ENCODE data around the gene ATP6V0D1.

Gene ATP6V0D1

DNA sequence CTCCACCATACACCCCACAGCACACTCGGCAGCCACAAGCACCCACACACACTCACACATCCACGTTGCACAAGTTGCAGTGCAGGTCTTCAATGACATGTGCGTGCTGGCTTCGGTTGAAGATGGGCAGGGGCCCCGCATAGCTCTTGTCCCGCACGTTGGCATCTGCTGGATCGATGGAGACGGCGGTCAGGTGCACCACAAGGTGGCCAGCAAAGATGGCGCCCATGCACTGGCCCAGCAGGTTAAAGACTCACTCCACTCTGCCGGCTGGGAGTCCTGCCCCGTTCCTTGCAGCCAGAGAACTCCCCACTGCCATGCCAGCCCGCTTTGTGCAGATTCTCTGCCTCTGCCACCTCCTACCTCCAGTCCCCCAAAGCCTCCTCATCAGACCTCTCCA is 80.1 kb downstream of the ATP6V0D1 start:
- DNase-seq = no peak

DNA sequence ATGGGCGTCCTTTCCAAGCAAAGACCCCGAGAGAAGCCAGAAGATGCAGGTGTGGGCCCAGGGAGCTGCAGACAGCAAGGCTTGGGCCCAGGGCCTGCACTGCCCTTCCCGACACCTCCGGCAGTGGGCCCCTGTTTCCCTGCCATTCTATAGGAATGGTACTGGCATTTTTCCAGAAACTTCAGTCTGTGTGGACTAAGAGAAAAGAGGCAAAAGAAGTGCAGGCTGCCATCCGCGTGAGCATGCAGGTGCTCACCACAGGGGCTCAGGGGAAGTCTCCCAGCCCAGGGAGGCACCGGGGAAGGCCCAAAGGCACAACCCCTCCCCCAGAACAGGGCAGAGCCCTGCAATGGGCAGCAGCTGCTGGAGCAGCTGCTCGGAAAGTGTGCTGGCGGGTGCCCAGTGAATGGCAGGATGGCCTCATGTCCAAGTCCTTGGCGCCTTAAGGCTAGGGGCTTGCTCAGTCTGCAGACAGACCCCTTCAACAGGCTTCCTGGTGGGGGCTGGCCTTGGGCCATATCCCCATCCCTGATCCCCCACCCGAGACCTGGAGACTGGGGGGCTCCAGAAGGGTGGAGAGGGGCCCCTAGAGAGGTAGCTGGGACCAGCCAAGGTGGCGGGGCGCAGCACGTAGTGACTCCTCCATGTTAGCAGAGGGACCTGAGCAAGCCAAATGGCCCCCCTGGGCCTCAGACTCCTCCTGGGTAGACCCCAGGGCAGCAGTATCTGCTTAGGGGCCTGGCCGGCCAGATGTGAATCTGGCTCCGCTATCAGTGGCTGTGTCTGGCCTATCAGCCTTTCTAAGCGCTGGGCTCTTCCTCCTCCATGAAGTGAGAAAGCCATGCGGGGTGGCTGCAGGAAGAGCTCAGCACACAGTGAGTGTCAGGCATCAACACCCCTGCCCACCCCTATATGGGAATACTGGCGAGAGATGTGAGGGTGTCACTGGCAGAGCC is 80.9 kb downstream of the ATP6V0D1 start:
- no peak for DNase-seq

DNA sequence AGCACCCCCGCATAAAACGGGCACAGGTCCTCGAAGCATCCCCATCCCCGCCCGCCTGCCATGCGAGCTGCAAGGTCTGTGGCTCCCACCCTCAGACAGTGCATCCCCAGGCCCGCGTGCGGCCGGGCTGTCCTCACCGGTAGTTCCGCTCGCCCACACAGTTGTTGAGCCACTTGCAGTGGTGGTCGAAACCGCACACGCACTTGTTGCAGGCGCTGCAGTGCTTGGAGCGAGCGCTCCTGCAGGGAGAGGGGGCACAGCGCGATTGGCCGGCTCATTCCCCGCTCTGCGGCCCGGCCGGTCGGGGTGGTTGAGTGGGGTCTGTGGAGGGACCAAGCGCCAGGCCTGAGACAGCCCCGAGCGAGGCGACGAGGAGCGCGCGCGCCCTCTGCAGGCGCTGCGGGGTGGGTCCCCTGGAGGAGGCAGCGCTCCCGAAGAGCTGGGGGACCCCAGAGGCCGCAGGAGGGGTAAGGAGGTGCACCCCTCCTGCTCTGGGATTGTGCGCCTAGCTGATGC is 81.7 kb downstream of the ATP6V0D1 start:
- peak; percentile 38 for DNase-seq

DNA sequence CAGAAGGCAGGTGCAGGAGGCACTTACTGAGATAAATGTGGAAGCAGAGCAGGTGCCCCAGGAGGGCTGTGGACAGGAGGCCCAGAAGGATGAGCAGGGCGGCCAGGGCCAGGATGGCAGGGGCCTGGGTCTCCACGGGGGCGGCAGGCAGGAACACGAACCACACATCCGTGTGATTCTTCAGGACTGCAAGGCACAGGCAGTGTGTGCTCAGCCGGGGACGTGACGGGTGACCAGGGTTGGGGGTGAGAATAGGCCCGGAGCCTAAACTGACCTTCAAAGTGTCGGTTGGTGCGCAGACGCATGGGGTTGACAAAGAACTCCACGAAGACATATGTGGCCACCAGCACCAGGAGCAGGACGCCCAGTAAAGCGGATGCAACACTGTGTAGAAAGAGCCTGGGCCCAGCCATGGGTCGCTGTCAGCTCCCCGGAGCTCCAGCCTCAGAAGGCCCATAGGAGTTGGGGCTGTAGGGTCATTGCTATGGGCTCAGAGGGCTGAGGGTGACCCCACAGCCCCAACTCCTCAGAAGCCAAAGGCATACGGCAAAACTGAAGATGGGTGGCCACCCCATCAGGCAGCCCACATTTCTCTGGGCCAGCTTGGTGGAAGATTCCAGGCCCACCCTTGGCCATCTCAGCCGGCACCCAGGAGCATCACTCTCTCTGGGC is 82.3 kb downstream of the ATP6V0D1 start:
- no peak for DNase-seq

DNA sequence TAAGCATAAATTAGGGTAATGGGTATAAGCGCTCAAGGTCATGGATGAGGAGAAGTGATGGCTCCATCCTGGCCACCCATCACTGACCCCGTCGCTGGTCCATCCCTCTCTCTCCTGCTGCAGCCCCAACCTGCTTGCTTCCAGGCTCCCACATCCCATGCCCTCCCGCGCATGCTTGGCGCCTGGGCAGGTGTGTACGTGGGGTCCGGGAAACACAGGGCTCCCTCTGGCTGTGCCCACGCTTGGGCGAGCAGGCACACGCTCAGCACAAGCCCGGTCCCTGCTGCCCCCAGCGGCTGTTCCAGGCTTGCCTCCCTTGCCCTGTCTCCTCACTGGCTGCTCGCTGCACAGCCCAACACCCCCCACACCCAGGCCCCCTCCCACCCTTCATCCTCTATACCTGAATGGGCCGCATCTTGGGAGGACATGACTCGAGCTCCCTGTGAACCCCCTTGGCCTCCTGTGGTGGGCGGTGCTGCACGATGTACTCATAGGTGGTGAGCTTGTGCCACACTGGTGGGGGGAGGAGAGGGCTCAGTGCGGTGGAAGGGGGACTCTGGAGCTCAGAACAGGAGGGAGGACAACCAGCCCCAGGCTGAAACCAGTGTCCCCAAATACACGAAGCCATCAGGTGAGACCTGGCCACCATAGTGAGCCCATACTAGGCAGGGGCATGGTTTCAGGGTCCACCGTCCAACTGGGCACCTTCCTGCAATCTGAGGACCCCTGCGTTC is 83.0 kb downstream of the ATP6V0D1 start:
- DNase-seq = no peak

DNA sequence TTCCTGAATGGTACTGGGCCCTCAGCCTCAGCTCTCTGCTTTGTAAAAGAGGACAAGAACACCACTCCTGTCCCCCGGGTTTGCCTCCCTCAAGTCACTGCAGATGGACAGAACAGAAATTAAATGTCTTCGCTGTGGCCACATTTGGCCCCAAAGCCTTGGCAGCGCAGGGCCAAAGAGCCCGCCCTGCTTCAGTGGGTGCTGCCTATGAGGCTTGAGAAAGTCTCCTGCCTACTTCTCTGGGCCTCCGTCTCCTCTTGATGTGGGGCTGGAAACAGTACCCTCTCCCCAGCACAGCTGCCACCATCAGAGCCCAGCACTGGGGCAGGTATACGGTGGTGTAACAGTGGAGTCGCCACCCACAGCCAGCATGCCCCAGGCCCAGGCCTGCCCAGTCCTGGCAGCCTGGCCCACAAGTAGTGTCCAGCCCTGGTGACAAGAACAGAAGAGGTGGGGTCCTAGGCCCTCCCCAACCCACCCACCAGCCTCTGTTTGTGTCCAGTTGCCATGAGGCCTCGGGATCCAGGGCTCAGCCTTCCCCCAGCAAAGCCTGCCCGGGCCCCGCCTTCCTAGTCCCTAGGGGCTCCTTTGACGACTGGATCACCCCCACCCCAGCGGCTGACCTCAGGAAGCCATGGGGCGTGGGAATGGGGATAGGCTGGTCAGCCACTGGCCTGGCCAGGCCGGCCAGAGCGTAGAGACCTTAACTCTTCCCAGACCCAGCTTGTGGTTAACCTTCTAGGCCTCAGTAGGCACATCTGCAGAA is 83.7 kb downstream of the ATP6V0D1 start:
- no peak for DNase-seq

DNA sequence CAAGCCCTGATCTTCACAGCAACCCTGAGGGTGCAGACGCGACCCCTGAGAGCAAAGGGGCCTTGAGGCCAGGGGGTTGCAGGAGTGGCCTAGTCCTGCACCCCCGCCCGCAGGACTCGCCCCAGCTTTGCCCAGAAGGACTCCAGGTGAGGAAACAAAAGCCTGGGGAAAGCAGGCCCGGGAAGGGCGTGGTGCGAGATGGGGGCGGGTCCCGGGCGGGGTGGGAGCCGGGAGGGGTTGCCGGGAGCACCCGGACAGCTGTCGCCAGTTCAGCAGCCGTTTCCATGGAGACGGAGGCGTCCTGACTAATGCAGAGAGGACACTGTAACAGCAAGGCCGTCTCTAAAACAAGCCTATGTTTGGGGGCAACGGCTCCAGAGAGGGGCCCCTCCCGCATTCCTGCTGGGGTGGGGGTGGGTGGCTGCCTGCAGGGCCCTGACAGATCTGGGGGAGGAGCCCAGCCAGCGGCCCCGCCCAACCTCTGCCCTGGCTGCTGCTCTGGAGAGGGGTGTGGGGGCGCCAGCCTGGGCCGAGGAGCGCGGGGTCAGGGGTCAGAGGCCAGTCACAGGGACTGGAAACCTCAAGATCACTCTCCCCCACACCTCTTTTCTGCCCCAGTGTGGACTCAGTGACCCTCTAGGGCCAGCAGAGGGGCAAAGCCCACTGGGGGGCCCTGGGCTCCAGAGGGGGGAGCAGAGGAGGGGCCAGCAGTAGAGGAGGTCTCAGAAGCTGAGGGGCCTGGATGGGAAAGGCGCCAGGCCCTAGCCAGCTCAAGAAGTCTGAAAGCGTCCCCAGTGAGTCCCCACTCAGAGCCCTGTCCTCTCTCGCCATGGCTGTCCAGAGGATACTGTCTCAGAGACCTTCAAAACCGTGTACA is 84.6 kb downstream of the ATP6V0D1 start:
- peak in 1 of 2 donors; percentile 43 for DNase-seq

DNA sequence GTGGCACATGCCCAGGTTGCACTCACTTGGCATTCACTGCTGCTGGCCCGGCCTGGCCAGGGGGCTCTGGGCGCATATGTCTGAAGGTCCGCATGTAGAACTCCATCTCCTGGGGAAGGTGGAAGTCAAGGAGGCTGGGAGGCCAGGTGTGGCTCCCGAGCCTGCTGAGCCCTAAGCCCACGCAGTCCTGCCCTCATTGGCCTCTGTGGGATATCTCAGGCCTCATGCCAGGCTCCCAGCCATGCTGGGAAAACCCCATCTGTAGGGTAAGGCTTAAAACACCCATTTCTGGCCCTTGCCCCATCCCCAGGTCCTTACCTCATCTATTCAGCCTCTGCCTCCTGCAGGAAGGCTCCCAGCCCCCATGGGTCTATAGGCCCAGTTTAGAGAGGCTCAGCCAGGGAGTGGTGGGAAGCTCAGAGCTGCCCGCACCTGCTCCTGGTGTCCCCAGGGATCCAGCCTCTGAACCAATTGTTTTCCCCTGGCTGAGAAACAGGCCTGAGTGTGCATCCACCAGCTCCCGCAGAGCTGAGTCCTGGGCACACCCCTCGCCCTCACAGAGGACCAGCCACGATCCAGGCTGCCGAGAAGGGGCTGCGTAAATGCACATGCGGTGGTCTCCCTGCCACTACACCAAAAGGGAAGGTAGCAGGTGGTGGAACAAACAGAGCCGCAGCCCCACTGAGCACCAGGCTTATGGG is 85.3 kb downstream of the ATP6V0D1 start:
- DNase-seq = no peak

DNA sequence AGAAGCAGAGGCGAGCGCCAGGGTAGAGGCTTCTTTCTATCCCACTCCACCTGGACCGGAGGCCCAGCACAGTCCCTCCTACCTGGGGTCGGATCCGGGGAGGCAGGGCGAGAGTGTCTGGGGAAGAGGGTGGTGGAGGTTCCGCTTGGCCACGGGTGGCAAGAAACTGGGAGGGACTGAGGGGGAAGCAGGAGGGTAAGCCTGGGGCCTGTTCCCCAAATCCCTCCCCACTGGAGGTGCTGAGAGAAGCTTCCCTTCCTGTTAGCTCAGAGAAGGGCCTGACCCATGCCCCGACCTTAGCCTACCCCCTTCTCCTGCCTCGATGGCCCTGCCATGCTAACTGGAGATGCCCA is 85.9 kb downstream of the ATP6V0D1 start:
- DNase-seq = no peak

DNA sequence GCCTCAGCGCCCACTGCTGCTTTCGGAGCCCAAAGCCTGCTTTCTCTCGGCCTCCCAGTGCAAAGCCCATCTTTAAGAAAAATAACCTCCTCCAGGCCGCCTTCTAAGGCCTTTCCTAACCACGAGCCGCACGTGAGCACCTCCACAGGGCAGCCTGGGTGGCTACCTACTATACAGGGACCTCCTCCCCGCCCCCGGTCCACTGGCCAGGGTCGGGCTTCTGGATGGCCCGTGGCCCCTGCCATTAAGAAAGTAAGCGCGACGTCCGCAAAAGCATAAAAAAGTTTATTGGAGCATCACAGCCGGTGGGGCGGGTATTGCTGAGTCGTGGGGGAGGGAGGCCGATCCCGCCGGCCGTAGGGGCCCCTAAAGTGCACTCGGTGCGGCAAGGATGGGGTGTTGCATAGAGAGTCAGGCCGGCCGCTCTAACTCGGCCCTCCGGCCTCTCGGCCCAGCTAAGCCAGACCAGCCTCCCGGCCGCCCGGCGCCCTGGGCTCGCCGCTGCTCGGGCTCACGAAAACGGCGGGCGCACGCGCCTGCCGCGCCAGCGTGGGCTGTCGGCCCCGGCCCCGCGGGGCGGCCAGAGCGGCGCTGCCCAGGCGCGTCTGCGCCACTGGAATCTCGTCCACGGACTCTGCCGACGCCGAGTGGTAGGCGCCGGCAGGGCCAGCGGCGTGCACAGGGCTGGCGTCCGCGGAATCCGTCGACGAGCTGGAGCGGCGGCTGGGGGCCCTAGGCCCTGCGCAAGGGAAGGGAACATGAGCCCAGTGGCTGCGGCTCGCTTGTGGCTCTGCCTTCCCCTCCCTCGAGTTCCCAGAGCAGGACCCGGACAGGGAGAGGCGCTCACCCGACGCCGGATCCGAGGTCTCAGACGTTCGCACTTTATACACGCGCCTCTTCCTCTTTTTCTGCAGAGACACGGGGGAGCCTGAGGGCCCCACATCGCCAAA is 86.5 kb downstream of the ATP6V0D1 start:
- peak in 1 of 2 donors; percentile 59 for DNase-seq

DNA sequence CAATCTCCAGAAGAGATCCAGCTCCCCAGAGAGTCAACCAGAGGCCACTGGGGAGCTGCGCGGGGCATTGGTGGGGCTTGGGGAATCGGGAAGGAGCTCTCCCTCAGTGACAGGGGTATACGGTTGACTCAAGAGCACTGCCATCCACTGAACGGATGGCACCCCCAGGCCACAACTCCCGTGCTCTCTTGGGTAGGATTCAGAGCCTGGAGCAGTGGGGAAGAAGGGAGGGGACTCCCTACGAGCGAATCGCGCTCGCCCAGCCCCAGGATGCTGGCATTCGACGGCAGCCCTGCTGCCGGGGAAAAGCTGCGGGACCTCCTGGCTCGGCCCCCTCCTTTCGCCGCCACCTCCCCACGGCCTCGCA is 87.2 kb downstream of the ATP6V0D1 start:
- no peak for DNase-seq

DNA sequence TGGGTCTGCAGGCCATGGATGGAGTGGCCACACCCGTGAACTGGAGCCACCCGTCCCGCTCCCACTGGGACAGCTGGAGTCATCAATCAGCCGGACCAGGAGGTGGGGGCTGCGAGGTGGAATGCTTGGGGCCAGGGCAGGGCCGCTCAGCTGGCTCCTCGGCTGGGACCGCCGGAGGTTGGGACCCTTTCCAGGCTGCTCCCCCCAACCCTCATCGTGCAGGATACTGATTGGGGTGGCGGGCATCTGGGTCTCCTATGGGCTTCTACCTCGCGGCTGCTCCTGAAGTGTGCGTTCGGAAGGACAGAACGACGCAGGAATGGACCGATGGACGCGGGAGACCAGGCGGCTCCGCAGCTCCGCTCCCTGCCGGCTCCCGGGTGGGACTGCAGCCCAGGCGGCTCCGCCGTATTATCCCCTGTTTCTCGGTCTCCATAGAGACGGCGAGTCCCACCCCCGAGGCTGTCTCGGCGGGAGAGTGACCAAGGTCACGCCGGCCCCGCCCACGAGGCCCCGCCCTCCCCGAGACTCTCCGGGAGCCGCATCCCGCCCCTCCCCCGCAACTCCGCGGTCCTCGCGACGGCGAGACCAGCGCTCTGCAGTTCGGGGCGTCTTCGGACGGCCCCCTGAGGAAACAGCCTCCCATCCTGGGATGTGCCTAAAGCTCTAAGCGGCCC is 87.7 kb downstream of the ATP6V0D1 start, which contains the start of gene TPPP3:
Gene TPPP3, minus strand, starts transcription at position 388 of the 677 bp plus-strand sequence. CDS start 2,387 bp downstream, outside the sequence.
- DNase-seq = peak; percentile 59 to 84

DNA sequence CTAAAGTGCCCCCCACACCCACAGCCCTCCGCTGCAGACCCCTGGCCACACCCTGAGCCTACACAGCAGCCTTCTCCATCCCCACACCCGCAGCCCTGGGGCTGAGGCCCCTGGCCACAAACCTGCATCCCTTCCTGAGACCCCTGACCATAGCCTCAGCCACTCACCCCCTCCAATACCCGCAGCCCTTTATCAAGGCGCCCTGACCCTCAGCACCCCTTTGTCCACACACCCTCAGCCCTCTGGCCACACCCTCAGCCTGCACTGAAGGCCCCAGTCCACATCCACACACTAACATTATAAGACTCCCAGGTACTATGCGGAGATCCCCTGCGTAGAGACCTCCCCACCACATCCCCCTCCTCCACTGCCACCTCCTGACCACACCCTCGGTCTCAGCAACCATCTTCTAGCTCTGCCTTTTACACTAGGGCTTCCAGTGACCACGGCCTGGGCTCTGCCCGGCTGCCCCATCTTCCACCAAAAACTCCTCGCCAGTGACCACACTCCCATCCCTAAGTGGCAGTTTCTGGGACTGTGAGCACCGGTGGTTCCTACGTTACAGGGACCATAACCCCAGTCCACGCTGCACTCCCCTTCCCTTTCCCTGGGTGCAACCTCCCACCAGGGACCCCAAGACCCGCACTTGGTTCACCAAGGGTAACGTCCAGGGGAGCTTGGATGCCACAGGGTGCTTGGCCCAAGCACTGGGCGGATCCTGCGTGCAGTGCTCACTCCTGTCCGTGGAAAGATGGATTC is 88.5 kb downstream of the ATP6V0D1 start:
- DNase-seq = no peak

DNA sequence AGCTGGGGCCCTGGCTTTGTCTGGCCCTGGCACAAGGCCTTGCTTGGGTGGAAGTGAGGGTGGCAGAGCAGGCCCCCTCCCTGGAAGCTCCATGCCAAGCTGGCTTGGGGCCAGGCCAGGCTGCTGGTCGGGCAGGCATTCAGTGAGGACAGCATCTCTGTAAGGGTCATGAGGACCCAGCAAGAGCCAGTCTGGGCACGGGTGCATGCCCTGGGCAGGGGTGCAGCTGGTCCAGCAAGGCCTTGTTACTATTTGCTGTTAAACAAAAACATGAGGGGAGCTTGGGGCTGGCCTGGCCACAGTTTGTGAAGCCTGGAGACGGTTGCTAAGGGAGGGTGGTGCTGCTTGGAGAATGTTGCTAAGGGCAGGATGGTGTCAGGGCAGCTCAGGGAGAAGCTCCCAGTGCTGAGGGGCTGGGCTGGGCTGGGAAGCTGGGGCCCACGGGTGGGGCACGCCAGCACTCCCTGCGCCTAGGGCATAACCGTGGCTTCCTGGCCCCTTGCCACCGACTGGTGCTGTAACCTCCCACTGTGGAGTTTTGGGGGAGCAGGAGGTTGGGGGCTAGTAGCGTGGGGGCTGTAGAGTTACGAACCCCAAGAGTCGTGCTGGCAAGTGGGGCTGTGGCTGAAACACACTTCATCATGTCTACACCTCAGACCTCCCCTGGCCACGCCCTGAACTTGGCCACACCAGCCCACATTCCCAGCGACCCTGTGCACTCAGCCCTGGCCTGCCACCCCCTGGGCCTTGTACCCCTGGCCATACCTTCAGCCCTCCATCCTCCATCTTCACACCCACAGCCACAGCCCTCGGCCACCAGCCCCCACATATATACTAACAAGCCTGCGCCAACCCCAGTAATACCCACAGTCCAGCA is 89.3 kb downstream of the ATP6V0D1 start:
- DNase-seq = peak in 1 of 2 donors; percentile 44

DNA sequence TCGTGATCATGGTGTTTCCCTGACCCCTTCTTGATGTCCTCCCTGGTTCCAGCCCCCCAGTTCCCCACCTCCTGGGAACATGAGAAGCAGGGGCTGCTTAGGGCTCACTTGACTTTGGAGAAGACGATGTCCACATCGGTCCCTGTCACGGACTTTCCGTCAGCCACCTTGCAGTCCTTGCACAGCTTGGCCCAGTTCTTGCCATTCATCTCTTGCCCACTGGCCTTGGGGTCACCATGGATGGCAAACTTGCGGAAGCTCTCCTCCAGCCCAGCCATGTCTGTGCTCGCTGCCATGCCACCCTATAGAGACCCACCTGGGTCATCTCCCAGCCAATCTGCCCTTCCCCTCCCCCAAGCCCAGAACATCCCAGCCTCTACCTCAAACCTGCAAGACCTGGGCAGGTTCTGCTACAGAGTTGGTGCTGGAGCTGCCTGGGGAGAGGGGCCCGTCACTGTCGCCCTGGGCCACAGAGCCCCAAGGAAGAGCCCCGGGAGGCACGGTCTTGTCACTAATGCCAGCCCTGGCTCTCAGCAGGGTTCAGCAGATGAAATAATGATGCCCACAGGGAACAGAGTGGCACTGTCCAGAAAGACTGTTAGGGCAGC is 90.0 kb downstream of the ATP6V0D1 start:
- no peak for DNase-seq

Data from CD4-positive, alpha-beta T cell treated with Interleukin-1 beta for 1 hour (primary cell).